Renal cortex interstitium (tissue), 11 donors: ENCODE data around the gene CYP27C1. TPM values are rescaled to one million over a fixed set of nuclear protein-coding genes. Genes with fewer than 3 reads are reported as not detected.
"Not testable (repeated sequence)": the region's sequence is repeated elsewhere in the genome, so short reads cannot be mapped to it uniquely, and the experiment has no call there.

Experiments used
- DNase-seq, 11 donors: peaks; one replicate each; pipeline ENCODE4 v3.0.0-alpha.2; 2013; ENCODE audit warnings: low read depth in 9 of 11, low spot score in 4 of 11; ENCODE audit errors: extremely low read depth in 1 of 11
- polyA plus RNA-seq, 3 donors: library from polyadenylated mRNA; unstranded; fragments of 120-200 nt; gene quantifications; one replicate each; pipeline ENCODE4 v1.2.1, GENCODE V29; 2013; ENCODE audit not compliant: insufficient read length in 3 of 3

CYP27C1 gene
- polyA plus RNA-seq, 3 donors, result 7.0 to 12.3 (median 8.9) TPM

DNA sequence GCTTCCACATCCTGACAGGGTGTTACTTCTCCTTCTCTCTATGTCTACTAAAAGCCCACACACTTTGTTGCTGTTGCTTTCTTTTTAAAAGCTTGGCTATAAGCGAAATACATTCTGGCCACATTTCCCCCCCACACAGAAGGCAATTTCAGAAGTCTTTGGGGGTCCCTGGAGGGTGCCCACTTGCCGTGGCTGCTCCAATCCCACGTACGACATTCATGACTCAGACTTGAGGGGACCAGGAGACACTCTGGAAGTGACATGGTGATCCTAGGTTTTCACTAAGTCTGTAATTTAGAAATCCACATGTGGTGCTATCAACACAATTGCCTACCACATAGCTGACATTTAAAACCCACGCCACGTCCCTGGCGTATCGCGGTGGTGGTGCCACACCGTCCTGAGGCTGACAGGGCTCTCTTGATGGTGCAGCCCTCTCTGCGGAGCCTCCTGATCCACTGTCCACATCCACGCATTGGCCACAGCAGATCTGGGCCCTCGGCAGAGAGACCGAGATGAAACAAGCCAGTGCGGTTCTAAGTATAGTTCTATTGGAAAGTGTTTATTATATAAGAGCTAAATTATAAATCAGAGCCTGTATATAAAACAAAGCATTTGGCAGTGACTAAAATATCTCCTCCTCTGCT lies 42.4 kb downstream of the CYP27C1 start:
- DNase-seq, result no peak

DNA sequence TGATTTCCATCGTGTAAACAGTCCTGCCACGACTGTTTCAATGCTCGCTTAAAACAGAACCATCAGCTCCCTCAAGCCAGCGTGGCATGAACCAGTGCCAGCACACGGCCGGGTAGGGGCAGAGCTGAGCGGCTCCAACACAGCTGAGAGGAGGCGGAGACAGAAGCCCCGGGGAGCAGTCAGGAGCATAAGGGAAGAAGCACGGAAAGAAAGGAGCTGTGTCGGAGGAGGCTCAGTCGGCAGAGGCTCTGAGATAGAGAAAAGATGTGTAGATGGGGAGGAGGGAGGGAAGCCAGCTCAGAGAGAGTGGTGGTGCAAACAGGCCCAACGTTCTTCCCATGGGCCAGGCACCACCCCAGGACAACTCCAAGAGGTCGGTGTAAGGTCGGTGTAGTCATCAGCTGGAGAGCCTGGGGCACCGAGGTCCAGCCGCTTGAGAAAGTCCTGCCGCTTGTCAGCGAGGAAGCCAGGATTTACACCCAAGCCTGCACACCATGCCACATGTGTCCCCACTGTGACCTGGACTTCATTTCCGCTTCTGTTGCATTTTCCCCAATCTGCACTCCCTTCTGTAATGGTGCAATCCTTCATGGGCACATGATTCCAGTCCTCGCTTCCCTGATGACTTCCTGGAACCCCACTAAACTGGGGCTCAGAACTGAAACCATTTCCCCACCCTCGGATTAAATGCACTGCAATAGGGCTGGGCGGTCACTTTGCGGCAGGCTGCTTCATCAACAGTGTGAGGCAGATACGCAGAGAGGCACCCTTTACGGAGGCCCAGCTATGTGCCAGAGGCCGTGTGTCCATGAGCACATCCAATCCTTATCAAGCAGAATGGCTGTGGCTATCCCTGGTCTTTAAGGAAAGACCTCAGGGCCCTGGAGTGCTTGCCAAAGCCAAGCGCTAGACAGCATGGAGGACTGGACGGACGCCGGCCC lies 43.5 kb downstream of the CYP27C1 start:
- DNase-seq, result no peak

DNA sequence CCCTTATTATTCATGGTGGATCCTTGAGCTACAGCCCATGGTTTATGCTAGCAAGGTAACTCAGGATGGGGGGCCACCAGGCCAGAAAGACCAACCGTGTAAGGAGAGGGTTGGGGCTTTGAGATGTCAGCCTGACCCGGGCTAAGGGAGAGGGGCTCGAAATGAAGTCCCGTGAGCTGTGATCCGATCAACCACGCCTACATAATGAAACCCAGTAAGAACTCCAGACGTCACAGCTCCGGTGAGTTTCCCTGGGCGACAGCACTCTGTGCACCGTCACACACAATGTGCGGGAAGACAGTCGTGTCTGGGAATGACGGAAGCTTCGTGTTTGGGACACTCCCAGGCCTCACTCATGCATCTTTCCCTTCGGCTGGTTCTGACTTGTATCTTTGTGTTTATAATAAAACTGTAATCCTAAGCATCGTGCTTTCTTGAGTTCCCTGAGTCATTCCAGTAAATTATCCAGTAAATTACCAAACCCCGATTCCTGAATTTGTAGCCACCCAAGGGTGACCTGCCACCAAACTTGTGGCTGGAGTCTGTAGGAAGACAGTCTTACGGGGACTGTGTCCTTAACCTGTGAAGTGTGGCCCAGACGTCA lies 44.2 kb downstream of the CYP27C1 start:
- DNase-seq, result peak in 1 of 11 donors; percentile 48

DNA sequence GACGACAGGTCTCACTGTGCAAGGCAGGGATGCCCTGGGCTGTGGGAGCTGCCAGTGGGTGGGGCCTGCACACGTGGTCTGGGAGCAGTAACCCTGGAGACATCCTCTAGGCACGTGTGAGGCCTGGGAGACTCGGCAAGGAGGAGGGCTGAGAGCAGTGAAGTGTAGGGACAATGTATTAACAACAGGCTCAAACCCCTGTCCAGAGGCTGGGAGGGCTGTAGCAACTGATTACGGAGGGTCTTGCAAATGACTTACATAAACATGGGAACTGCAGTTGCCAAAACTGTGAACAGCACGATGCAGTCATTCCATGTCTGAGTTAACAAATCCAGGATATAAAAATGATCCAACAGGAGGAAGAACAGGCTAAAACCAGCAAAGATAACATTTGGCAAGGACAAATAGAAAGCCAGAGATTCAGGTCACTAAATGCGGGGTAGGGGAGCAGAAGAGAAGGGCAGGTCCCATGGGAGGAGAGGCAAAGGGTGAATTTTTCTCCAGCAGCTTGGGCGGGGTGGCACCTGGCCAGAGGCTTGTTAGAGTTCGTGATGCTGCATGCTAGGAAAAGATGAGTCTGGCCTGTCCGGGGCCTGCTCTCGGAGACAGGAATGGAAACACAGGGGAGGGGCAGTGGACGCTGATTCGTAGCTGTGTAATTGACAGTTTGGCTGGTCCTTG lies 44.9 kb downstream of the CYP27C1 start:
- DNase-seq, result peak in 3 of 11 donors; percentile 60 to 70 (median 67)

DNA sequence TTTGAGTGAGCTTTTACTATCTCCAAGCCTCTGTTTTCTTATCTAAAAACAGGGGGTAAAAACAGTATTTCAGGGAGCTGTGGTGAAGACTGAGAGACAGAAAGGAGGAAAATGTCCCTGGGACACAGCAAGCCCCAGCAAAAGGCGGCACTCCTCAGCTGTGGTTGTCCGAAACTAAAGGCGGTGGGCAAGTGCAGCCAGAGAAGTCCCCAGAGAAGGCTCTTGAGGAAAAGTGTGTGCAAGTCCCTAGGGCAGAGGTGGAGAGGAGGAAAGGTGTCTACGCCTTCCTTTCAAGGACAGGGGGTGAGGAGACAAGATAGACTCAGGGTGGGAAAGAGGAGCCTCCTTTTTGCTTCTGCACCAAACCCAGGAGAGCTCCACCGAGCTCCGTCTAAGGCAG lies 45.5 kb downstream of the CYP27C1 start:
- DNase-seq, result no peak

DNA sequence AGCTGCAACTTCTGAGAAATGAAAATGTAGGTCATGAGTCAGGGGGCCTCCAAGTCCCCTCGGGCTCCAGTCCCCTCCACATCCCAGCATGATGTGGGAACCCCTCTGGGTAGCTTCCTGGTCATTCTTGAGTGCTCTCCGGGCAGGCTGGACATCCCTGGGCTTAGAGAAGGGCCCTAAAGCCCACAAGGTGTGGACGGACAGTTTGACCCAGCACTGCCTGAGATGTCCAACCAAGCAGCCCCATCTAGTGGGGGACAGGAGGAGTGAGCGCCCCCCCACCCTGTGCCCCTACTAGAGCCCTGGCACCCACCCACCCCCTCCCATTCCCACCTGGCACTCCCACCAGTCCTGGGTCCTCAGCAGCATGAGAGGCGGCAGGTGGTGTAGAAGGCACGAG lies 46.0 kb downstream of the CYP27C1 start:
- no peak for DNase-seq

DNA sequence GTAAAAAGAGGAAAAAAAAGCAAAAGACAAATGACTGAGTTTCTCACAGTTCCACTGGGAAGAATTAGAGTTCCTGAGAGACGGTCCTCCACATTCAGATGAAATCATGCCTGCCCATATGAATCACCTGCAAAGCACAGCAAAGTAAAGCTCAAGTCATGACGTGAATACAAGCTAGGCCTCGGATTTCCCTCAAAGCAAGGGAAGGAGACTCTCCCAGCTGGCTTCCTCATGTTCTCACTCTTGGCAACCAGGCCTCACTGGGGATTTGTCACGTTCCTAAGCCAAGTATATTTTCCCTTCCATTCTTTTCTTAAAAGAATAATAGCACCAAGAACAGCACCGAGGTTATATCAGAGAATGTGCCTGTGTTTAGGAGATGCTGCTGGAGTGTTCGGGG lies 47.0 kb downstream of the CYP27C1 start:
- DNase-seq, result no peak

DNA sequence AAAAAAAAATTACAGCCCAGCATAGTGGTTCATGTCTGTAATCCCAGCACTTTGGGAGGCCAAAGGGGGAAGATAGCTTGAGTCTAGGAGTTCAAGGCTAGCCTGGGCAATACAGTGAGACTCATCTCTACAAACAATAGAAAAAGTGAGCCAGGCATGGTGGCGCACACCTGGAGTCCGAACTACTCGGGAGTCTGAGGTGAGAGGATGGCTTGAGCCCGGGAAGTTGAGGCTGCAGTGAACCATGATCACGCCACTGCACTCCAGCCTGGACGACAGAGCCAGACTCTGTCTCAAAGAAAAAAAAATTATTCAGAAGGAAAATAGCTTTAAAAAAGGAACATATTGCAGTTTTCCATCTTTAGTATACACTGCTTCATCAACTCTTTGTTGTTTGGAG lies 47.8 kb downstream of the CYP27C1 start:
- no peak for DNase-seq

DNA sequence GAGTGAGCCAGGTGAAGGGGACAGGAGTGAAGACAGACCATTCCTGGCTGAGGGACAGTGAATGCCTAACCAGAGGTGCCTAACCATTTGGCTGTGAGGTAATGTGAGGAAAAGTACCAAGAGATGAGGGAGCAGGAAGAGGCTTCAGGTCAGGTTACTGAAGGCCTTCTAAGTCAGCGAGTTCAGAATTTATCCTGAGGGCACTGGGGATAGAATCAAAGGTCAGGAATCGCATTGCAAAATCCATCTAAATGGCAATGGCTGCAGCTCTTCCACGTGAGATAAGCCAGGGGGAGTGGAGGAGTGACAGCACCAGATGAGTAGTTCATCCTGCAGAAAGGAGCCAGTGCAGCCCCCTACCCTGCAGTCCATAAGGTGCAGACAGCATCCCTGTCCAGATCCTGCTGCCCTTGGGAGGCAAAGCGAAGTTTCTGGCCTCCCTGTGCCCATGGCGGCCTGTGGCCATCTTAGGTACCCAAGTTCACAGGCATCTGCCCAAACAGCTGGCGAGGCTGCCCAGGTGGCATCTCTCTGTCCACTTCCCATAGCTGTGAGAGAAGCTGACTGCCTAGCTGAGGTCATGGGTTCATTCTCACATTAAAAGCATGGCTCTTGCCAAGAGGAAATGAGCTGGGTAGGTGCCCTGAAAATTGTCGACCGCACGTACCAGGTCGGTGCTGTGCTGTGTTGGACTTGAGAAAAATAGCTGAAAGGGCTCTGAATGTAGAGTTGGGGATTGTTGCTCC lies 49.5 kb downstream of the CYP27C1 start:
- DNase-seq, result no peak

DNA sequence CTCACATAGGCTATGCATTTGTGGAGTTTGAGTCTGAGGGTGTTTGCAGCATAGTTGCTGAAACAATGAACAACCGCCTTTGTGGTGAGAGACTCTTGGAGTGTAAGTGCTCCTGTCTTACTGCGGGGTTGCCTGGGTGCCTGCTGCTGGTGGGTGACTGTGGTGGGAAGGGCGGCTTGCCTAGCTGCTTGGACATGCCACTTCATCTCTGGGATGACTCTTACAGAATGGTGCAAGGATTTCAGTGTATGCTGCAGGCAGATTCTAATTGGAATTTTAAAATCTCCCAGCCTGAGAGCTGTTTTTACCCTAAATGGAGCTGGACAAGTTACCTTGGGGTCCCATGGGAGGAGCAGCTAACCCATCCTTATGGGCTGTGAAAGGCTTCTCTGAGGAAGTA lies 50.1 kb downstream of the CYP27C1 start:
- DNase-seq, result no peak

DNA sequence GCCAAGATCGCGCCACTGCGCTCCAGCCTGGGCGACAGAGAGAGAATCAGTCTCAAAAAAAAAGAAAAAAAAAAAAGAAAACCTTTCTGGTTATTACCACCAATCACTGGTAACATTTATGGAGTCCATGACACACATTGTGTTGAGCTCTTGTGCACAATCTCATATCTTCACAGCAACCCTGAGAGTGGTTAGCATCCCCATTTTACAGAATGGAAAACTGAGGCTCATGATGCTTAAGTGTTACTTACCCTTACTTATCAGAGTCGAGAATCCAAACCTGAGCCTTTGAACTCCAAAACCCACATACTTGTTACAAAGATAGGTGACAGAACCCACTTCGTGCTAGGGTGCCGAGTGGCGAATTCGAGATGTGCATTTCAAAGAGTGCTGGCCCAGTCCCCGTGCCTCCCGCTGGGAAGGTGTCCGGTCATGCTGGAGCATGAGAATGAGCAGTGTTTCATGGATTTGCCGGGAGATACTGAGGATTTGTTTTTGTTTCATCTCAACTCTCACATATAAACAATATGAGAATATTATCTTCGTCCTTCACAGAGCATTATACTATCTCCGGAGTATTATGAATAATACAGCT lies 50.9 kb downstream of the CYP27C1 start:
- DNase-seq, result no peak

DNA sequence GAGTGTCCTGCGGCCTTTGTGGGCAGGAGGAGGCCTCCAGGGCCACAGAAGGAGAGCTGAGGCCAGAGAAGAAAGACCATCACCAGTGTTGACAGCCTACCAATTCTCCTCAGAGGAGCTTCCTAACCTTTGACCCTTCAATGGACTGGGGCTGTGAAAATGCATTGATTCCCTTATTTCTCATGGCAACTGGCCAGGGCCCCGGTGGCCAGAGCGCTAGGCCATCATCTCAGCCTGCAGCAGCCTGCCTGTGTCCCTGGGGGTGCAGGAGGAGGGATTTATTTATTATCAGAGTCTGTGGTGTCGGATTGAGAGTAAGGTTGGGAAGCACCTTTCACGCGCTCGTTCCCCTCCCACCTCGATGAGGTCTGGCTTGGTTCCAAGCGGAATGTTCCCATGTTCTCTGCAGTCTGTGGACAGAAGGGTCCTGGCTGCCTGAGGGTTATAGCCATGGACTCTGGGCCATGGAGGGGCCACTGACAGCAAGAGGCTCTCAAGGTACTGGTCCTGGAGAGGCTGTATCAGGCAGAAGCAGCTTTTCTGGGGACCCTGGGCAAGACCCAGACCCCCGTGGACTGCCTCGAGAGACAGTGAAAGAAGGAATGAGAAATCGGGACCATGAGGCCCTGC lies 53.8 kb downstream of the CYP27C1 start:
- no peak for DNase-seq

DNA sequence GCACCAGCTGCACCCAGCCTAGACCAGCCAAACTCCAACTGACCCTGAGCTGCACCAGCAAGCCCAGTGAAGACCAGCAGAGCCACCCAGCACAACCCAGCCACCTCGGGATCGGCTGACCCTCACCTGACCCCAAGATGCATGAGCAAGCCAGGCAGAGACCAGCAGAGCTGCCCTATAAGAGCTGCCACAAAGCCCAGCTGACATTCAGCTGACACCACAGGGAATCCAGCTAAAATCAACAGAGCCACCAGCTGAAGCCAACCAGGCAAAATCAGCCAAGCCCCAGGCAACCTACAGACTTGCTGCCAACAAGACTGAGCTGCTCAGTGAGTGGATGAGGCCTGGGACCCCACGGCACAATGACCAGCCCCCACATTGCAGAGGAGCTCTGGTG lies 54.6 kb downstream of the CYP27C1 start:
- DNase-seq, result no peak

DNA sequence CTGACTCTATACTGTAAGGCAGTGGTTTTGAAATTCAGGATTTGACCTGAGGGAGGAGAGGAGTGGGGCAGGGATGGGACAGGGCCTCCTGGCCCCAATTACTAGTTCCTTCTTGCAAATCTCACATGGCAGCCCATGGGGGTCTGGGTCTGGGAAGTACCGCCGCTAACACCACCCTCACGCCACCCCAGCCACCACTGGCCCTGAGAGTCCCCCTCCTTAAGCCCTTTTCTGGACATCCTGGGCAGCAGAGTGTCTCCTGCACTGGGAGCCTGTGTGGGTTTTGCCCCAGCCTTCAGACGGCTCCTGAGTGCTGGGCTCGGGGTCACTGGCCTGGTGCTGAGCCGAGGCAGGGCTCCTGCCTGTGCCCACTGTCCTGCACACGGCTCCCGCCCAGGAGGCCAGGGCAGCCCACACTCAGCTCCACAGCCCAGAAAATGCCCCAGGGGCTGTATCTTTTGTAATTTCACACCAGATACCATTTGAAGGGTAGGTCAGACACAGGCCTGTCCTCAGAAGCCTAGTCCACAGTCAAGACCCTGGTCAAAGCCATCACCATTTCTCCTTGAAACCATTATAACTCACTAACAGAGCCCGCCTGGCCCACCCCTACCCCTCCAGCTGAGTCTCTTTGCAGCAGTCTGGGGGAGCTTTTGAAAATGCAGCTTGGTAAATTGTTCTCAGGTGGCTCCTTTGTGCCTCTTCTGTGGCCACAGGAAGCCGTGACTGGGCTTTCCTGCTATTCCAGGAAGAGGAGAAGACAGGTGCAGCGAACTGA lies 55.1 kb downstream of the CYP27C1 start:
- DNase-seq, result no peak

DNA sequence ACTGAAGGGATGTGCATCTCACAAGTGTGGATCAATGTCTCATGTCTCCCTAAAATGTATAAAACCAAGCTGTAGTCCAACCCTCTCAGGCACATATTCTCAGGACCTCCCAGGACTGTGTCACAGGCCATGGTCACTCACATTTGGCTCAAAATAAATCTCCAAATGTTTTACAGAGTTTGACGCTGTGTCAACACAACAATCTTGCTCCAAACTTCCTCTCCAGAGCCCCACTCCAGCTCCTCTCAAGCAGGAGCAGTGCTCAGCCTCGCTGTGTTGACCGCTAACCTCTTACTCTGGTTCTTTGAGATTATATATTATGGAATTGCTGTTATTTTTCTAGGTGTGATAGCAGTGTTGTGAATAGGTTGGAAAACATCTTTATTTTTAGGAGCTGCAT lies 56.2 kb downstream of the CYP27C1 start:
- DNase-seq, result no peak

DNA sequence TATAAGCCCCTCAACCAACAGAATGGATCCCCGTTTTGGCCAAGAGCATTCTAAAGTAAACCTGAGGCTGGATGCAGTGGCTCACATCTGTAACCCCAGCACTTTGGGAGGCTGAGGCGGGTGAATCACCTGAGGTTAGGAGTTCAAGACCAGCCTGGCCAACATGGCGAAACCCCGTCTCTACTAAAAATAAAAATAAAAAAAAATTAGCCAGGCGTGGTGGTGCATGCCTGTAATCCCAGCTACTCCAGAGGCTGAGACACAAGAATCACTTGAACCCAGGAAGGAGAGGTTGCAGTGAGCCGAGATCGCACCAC lies 57.1 kb downstream of the CYP27C1 start:
- DNase-seq, result not testable (repeated sequence)

DNA sequence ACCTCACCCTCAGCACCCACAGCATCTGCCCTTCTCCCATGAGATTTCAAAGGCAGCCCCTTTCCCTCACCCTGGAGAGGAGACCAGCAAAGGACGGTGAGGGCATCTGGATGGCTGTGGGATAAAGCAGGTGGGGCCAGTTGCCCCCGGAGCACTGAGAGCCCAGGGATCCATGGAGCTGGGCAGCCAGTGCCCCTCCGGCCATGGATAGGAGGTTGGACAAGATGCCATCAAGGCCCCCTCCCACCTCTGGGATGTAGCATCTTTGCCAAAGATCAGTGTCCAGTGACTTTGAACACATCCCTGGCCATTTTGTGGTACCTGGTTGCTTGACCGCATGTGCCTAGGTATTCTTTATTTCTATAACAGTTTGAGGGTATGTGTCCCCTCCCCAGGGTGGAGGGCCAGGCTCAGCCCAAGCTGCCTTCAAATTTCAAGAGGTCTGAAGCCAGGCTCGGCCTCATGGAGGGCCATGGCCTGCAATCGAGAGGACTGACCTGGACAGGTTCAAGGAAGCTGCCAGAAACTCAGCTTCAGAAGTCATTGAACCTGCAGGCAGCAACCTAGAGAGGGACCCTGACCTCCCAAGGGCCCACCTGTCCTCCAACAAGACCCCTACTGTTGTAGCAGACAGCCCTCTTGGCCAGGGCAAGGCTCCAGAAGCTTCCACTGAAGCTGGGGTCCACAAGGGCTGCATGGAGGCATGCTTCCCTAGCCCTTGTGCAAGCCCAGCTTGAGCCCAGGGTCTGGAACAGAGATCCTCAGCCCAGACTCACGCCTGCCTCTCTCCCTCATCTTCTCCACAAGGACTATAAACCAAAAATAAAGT lies 57.6 kb downstream of the CYP27C1 start:
- DNase-seq, result no peak
